ENCODE data around the gene RBM25. TPM values are rescaled to one million over a fixed set of nuclear protein-coding genes. Genes with fewer than 3 reads are reported as not detected.

Gene RBM25
- total and polyA plus RNA-seq, 2 experiments from 2014 or later, result 42.3 to 52.2 TPM

DNA sequence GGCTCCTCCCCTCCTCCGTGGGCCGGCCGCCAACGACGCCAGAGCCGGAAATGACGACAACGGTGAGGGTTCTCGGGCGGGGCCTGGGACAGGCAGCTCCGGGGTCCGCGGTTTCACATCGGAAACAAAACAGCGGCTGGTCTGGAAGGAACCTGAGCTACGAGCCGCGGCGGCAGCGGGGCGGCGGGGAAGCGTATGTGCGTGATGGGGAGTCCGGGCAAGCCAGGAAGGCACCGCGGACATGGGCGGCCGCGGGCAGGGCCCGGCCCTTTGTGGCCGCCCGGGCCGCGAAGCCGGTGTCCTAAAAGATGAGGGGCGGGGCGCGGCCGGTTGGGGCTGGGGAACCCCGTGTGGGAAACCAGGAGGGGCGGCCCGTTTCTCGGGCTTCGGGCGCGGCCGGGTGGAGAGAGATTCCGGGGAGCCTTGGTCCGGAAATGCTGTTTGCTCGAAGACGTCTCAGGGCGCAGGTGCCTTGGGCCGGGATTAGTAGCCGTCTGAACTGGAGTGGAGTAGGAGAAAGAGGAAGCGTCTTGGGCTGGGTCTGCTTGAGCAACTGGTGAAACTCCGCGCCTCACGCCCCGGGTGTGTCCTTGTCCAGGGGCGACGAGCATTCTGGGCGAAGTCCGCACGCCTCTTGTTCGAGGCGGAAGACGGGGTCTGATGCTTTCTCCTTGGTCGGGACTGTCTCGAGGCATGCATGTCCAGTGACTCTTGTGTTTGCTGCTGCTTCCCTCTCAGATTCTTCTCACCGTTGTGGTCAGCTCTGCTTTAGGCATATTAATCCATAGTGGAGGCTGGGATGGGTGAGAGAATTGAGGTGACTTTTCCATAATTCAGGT is 78.3 kb downstream of the RBM25 start, which contains the start of gene PSEN1:
Gene PSEN1, plus strand, starts transcription at position 121 of the 839 bp plus-strand sequence. CDS start 11,513 bp downstream, outside the sequence.
- WGBS (ENCODE audit: low lambda C conversion rate, missing lambda C conversion rate), result under 1% methylated on average over 62 of the region's 71 CpGs

DNA sequence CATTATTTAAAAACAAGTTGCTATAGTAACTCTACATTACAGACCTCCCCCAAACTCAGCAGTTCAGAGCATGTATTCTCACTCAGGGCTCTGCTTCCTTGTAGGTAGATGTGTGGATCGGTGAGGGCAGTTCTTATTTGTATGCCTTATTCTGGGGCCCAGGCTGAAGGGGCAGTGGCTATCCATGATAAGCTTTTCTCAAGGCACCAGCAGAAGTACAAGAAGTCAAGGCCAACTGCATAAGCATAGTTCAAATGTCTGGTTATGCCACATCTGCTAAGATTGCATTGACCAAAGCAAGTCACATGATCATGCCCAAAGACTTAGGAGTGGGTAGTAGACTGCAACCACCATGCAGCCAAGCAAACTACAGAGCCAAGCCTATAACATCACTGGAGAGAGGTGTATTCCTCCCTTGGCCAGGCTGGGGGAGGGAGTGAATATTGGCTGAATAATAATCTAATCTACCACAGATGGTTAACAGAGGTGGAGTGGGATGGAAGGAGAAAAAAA is 82.5 kb downstream of the RBM25 start:
- no peaks in the 10 kb centered on the region for H3K36me3 ChIP-seq (replicated peaks; ENCODE audit: insufficient read depth, low read depth)
- no peak for DNase-seq (ENCODE audit: low spot score)
- no peaks in the 10 kb centered on the region for H3K9me2 ChIP-seq (replicated peaks; ENCODE audit: insufficient read depth)
- peak overlapping the region; percentile 44 for H3K27ac ChIP-seq
- no peak overlapping the region for H3K4me3 ChIP-seq
- H4K20me1 ChIP-seq (ENCODE audit: insufficient read depth, poor library complexity, severe bottlenecking), result peaks cover 61% of the 10 kb centered on the region
- H2AFZ ChIP-seq, result no peak overlapping the region
- peaks cover 5% of the 10 kb centered on the region for H3K4me1 ChIP-seq (ENCODE audit: insufficient read depth)
- peaks cover 88% of the 10 kb centered on the region for H3K79me2 ChIP-seq
- TF ChIP-seq, protein P1, sequence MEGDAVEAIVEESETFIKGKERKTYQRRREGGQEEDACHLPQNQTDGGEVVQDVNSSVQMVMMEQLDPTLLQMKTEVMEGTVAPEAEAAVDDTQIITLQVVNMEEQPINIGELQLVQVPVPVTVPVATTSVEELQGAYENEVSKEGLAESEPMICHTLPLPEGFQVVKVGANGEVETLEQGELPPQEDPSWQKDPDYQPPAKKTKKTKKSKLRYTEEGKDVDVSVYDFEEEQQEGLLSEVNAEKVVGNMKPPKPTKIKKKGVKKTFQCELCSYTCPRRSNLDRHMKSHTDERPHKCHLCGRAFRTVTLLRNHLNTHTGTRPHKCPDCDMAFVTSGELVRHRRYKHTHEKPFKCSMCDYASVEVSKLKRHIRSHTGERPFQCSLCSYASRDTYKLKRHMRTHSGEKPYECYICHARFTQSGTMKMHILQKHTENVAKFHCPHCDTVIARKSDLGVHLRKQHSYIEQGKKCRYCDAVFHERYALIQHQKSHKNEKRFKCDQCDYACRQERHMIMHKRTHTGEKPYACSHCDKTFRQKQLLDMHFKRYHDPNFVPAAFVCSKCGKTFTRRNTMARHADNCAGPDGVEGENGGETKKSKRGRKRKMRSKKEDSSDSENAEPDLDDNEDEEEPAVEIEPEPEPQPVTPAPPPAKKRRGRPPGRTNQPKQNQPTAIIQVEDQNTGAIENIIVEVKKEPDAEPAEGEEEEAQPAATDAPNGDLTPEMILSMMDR (IDR thresholded peaks at IDR 0.05; ENCODE audit: poor library complexity), result no peak
- no peak for TF ChIP-seq EZH2phosphoT487 (IDR thresholded peaks at IDR 0.05; ENCODE audit: low read depth, severe bottlenecking, unreplicated experiment)
- TF ChIP-seq EZH2 (IDR thresholded peaks at IDR 0.05; ENCODE audit: borderline replicate concordance), result no peak
- H3K27me3 ChIP-seq, result no peaks in the 10 kb centered on the region
- H3K9me3 ChIP-seq (ENCODE audit: low read depth), result no peaks in the 10 kb centered on the region
- 82% methylated on average over 1 of the region's 1 CpG for WGBS (ENCODE audit: low lambda C conversion rate, missing lambda C conversion rate)
- peak overlapping the region; percentile 27 for H3K4me2 ChIP-seq

More for the DNA sequence above, 78.3 kb downstream of the RBM25 start, which contains the start of gene PSEN1:
- Histone ChIP-seq H2AFZ (peak within 1 kb of the TSS; percentile 80), H3K36me3 (replicated peaks; ENCODE audit: insufficient read depth, low read depth) (no peaks in the 10 kb centered on the region), H3K9me3 (ENCODE audit: low read depth) (no peaks in the 10 kb centered on the region), H3K9me2 (replicated peaks; ENCODE audit: insufficient read depth) (no peaks in the 10 kb centered on the region), H3K27me3 (no peaks in the 10 kb centered on the region), H3K27ac (peak within 1 kb of the TSS; percentile 99), H4K20me1 (ENCODE audit: insufficient read depth, poor library complexity, severe bottlenecking) (peaks cover 23% of the 10 kb centered on the region), H3K79me2 (peaks cover 46% of the 10 kb centered on the region), H3K4me3 (peak within 1 kb of the TSS; percentile 66), H3K4me1 (ENCODE audit: insufficient read depth) (peaks cover 5% of the 10 kb centered on the region), H3K4me2 (peak within 1 kb of the TSS; percentile 89)
- DNase-seq (ENCODE audit: low spot score), result peak; percentile 98
- no peak for TF ChIP-seq EZH2phosphoT487 (IDR thresholded peaks at IDR 0.05; ENCODE audit: low read depth, severe bottlenecking, unreplicated experiment)

DNA sequence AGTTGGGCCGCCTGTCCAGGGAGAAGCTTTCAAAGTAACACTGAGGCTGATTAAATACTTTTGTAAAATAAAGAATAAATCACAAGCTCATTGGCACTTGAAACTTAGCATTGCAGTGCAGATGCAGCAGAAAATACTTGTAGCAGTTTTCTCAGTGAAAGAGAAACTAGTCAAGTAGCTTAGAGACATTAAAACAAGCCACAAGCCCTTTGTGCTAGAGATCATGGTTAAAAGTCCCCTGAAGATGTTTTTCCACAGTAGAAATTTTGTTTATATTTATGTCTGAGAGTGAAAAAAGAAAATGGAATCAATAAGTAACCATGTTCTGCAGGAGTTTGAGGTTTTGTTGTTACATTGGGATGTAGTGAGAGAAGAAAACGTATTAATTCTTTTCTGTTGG is 83.9 kb downstream of the RBM25 start:
- Histone ChIP-seq H2AFZ (no peak overlapping the region), H3K9me3 (ENCODE audit: low read depth) (no peaks in the 10 kb centered on the region), H3K79me2 (peaks cover 99% of the 10 kb centered on the region), H4K20me1 (ENCODE audit: insufficient read depth, poor library complexity, severe bottlenecking) (peaks cover 75% of the 10 kb centered on the region), H3K4me3 (no peak overlapping the region), H3K9me2 (replicated peaks; ENCODE audit: insufficient read depth) (no peaks in the 10 kb centered on the region), H3K27me3 (no peaks in the 10 kb centered on the region), H3K4me2 (peak overlapping the region; percentile 1), H3K4me1 (ENCODE audit: insufficient read depth) (peaks cover 5% of the 10 kb centered on the region), H3K27ac (no peak overlapping the region), H3K36me3 (replicated peaks; ENCODE audit: insufficient read depth, low read depth) (no peaks in the 10 kb centered on the region)
- no peak for DNase-seq (ENCODE audit: low spot score)
- 96% methylated on average over 2 of the region's 2 CpGs for whole genome bisulfite sequencing (ENCODE audit: low lambda C conversion rate, missing lambda C conversion rate)
- TF ChIP-seq EZH2phosphoT487 (IDR thresholded peaks at IDR 0.05; ENCODE audit: low read depth, severe bottlenecking, unreplicated experiment), result no peak
- TF ChIP-seq, protein P1 (IDR thresholded peaks at IDR 0.05; ENCODE audit: poor library complexity), result no peak
- TF ChIP-seq EZH2 (IDR thresholded peaks at IDR 0.05; ENCODE audit: borderline replicate concordance), result no peak

DNA sequence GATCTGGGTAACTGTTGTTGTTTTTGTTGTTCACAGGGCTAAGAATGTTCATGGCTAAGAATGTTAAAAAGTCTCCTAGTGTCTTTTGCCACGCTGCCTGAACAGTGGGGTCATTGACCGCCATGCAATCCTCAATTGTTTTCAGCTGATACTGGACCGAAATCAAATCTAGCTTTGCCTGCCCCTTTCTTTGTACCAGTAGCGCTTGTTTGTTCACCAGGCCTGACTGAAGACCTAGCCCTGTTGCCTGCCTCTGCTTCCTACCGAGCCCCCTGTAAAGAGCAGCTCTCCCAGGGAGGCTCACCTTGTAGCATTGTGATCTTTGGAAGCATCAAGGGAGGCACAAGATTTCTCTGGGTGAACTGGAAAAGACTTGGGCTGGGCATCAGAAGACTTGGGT is 84.7 kb downstream of the RBM25 start:
- no peak overlapping the region for H2AFZ ChIP-seq
- H3K4me3 ChIP-seq, result no peak overlapping the region
- H3K4me2 ChIP-seq, result peak overlapping the region; percentile 5
- WGBS (ENCODE audit: low lambda C conversion rate, missing lambda C conversion rate), result 70% methylated on average over 5 of the region's 5 CpGs
- no peak for DNase-seq (ENCODE audit: low spot score)
- H3K9me3 ChIP-seq (ENCODE audit: low read depth), result no peaks in the 10 kb centered on the region
- no peaks in the 10 kb centered on the region for H3K27me3 ChIP-seq
- H3K36me3 ChIP-seq (replicated peaks; ENCODE audit: insufficient read depth, low read depth), result no peaks in the 10 kb centered on the region
- H3K27ac ChIP-seq, result peak overlapping the region; percentile 2
- peaks cover under 1% of the 10 kb centered on the region for H3K4me1 ChIP-seq (ENCODE audit: insufficient read depth)
- TF ChIP-seq, protein P1 (IDR thresholded peaks at IDR 0.05; ENCODE audit: poor library complexity), result no peak
- TF ChIP-seq EZH2 (IDR thresholded peaks at IDR 0.05; ENCODE audit: borderline replicate concordance) (no peak), EZH2phosphoT487 (IDR thresholded peaks at IDR 0.05; ENCODE audit: low read depth, severe bottlenecking, unreplicated experiment) (no peak)
- H3K9me2 ChIP-seq (replicated peaks; ENCODE audit: insufficient read depth), result no peaks in the 10 kb centered on the region
- peaks cover 99% of the 10 kb centered on the region for H3K79me2 ChIP-seq
- peaks cover 72% of the 10 kb centered on the region for H4K20me1 ChIP-seq (ENCODE audit: insufficient read depth, poor library complexity, severe bottlenecking)
